SK-N-SH (cell line): ENCODE results near the gene DENND1C. TPM values are rescaled to one million over a fixed set of nuclear protein-coding genes. Genes with fewer than 3 reads are reported as not detected.
"Not testable (repeated sequence)": the region's sequence is repeated elsewhere in the genome, so short reads cannot be mapped to it uniquely, and the experiment has no call there.

ENCODE experiments used
- CTCF ChIA-PET: fragments of 300-600, 350-600 bp; formaldehyde crosslinking; extraction: SDS; loops from one replicate; lab custom pipeline; 2021; lab: Yijun Ruan, JAX
- POLR2A ChIA-PET: fragments of 350-600 bp; sonication (Branson Sonifier 250); formaldehyde crosslinking; extraction: SDS; loops from one replicate; lab custom pipeline; 2020; ENCODE audit warnings: antibody characterized with exemption, inconsistent platforms; lab: Yijun Ruan, JAX
- DNase-seq: peaks from one replicate; pipeline ENCODE4 v3.0.0; 2012
- H2AFZ ChIP-seq: fragments of 200-600 bp; sonication (generic); 2 replicates; pipeline ENCODE4 v1.8.1; 2016; ENCODE audit warnings: antibody characterized with exemption, mild to moderate bottlenecking, low read depth
- H3F3A ChIP-seq: fragments of 200-600 bp; sonication (generic); replicated peaks from 2 replicates; pipeline ENCODE3; 2016; ENCODE audit warnings: antibody characterized with exemption, mild to moderate bottlenecking; ENCODE audit not compliant: insufficient read depth
- H3K27ac ChIP-seq, 2 experiments: fragments of 200-500 bp in 1 of 2; fragments of 200-600 bp in 1 of 2; sonication (Bioruptor generic) in 1 of 2; sonication (generic), shearing (Covaris generic) in 1 of 2; 2 replicates each; pipeline versions ENCODE4 v1.5.1 to v1.6.1; 2014 to 2016; ENCODE audit warnings: low read depth in 2 of 2, inconsistent platforms in 1 of 2, low read length in 1 of 2, mild to moderate bottlenecking in 1 of 2, mixed read lengths in 1 of 2
- H3K27me3 ChIP-seq: fragments of 200-600 bp; sonication (generic), shearing (Covaris generic); 2 replicates; pipeline ENCODE4 v1.6.1; 2016; ENCODE audit warnings: mixed run types; ENCODE audit not compliant: insufficient read depth
- H3K36me3 ChIP-seq, 2 experiments: fragments of 200-500 bp in 1 of 2; fragments of 200-600 bp in 1 of 2; sonication (Bioruptor generic) in 1 of 2; sonication (generic) in 1 of 2; replicated peaks in 1 of 2; 2 replicates each; pipeline versions ENCODE3 to v1.5.1; 2014 to 2016; ENCODE audit warnings: low read length in 1 of 2, mild to moderate bottlenecking in 1 of 2; ENCODE audit not compliant: insufficient read depth in 2 of 2, control insufficient read depth in 1 of 2
- H3K4me1 ChIP-seq, 2 experiments: fragments of 200-500 bp in 1 of 2; fragments of 200-600 bp in 1 of 2; sonication (Bioruptor generic) in 1 of 2; sonication (generic), shearing (Covaris generic) in 1 of 2; 2 replicates each; pipeline versions ENCODE4 v1.5.1 to v1.6.1; 2014 to 2016; ENCODE audit warnings: low read depth in 1 of 2, low read length in 1 of 2, mixed run types in 1 of 2; ENCODE audit not compliant: insufficient read depth in 2 of 2, control insufficient read depth in 1 of 2
- H3K4me2 ChIP-seq: fragments of 200-600 bp; sonication (generic), shearing (Covaris generic); 2 replicates; pipeline ENCODE4 v1.6.1; 2017; ENCODE audit warnings: mixed run types
- H3K4me3 ChIP-seq, 2 experiments: fragments of 200-500 bp in 1 of 2; fragments of 200-600 bp in 1 of 2; sonication (Bioruptor generic) in 1 of 2; sonication (generic), shearing (Covaris generic) in 1 of 2; 2 replicates each; pipeline versions ENCODE4 v1.5.1 to v1.8.1; 2014 to 2016; ENCODE audit warnings: low read depth in 2 of 2, inconsistent platforms in 1 of 2, low read length in 1 of 2, mild to moderate bottlenecking in 1 of 2, mixed read lengths in 1 of 2, moderate library complexity in 1 of 2
- H3K79me2 ChIP-seq: fragments of 200-600 bp; sonication (generic); 2 replicates; pipeline ENCODE4 v1.8.1; 2017; ENCODE audit warnings: mild to moderate bottlenecking; ENCODE audit not compliant: insufficient read depth
- H3K9ac ChIP-seq: fragments of 200-600 bp; sonication (generic); 2 replicates; pipeline ENCODE4 v1.6.1; 2017; ENCODE audit warnings: mixed run types
- H3K9me2 ChIP-seq: fragments of 200-600 bp; sonication (generic); 2 replicates; pipeline ENCODE4 v1.6.1; 2017; ENCODE audit warnings: mixed run types
- H3K9me3 ChIP-seq: fragments of 200-600 bp; sonication (generic); 2 replicates; pipeline ENCODE4 v1.6.1; 2017; ENCODE audit warnings: mixed run types, mild to moderate bottlenecking, moderate library complexity
- H4K20me1 ChIP-seq: fragments of 200-600 bp; sonication (generic); 2 replicates; pipeline ENCODE4 v1.6.1; 2017; ENCODE audit warnings: mild to moderate bottlenecking, mixed run types; ENCODE audit not compliant: insufficient read depth
- CHD2 ChIP-seq: fragments of 150-350 bp; IDR thresholded peaks from 2 replicates; pipeline ENCODE4 v1.6.1; 2018; ENCODE audit warnings: low read length; ENCODE audit not compliant: partially characterized antibody
- ELF1 ChIP-seq: IDR thresholded peaks from 2 replicates; pipeline ENCODE4 v1.4.0; 2012
- EP300 ChIP-seq, 2 experiments: IDR thresholded peaks; 2 replicates each; pipeline versions ENCODE4 v1.4.0 to v1.6.1; 2012; ENCODE audit warnings: borderline replicate concordance in 1 of 2, low read depth in 1 of 2, low read length in 1 of 2
- FOSL2 ChIP-seq: IDR thresholded peaks from 2 replicates; pipeline ENCODE4 v1.4.0; 2012; ENCODE audit warnings: low read depth, mild to moderate bottlenecking, moderate library complexity, borderline replicate concordance
- FOXM1 ChIP-seq: IDR thresholded peaks from 2 replicates; pipeline ENCODE4 v1.4.0; 2012; ENCODE audit warnings: low read depth, mild to moderate bottlenecking
- GABPA ChIP-seq: IDR thresholded peaks from 2 replicates; pipeline ENCODE4 v1.4.0; 2012; ENCODE audit warnings: low read depth, mild to moderate bottlenecking
- GATA2 ChIP-seq: sonication (generic); formaldehyde crosslinking; IDR thresholded peaks from 2 replicates; pipeline ENCODE4 v1.5.0; 2020; ENCODE audit warnings: mild to moderate bottlenecking, missing genetic modification reagents
- IRF3 ChIP-seq: fragments of 150-350 bp; IDR thresholded peaks from 2 replicates; pipeline ENCODE4 v1.6.1; 2016; ENCODE audit warnings: mild to moderate bottlenecking, low read depth, low read length
- MAX ChIP-seq: IDR thresholded peaks from 2 replicates; pipeline ENCODE4 v1.4.0; 2012; ENCODE audit warnings: low read depth
- MXI1 ChIP-seq: IDR thresholded peaks from 2 replicates; pipeline ENCODE4 v1.6.1; 2012; ENCODE audit warnings: mild to moderate bottlenecking, low read depth, low read length, improper control_type of control experiment
- NRF1 ChIP-seq: IDR thresholded peaks from 2 replicates; pipeline ENCODE4 v1.6.1; 2012; ENCODE audit warnings: low read depth, mild to moderate bottlenecking, low read length
- RXRA ChIP-seq: IDR thresholded peaks from 2 replicates; pipeline ENCODE4 v1.4.0; 2012; ENCODE audit warnings: low read depth, mild to moderate bottlenecking, borderline replicate concordance
- SMC3 ChIP-seq: IDR thresholded peaks from 2 replicates; pipeline ENCODE4 v1.6.1; 2012; ENCODE audit warnings: low read depth, low read length, improper control_type of control experiment
- TAF1 ChIP-seq: IDR thresholded peaks from 2 replicates; pipeline ENCODE4 v1.6.1; 2012; ENCODE audit warnings: low read depth, mild to moderate bottlenecking, low read length, moderate library complexity, borderline replicate concordance
- TCF12 ChIP-seq: IDR thresholded peaks from 2 replicates; pipeline ENCODE4 v1.4.0; 2012
- TEAD4 ChIP-seq: IDR thresholded peaks from 2 replicates; pipeline ENCODE4 v1.4.0; 2012; ENCODE audit warnings: mild to moderate bottlenecking, borderline replicate concordance; ENCODE audit not compliant: insufficient read depth
- USF1 ChIP-seq: IDR thresholded peaks from 2 replicates; pipeline ENCODE4 v1.4.0; 2012; ENCODE audit warnings: low read depth, borderline replicate concordance
- USF2 ChIP-seq: fragments of 150-350 bp; IDR thresholded peaks from 2 replicates; pipeline ENCODE4 v1.6.1; 2017; ENCODE audit warnings: antibody characterized with exemption, low read length, low read depth, borderline replicate concordance
- WGBS: methylation state at CpG from one replicate; pipeline ENCODE4 v1.1.6; 2017; ENCODE audit warnings: low lambda C conversion rate; 5-methylcytosine and 5-hydroxymethylcytosine counted together
- polyA plus RNA-seq, 3 experiments: library from polyadenylated mRNA; depleted of rRNA; stranded (reverse); fragments of >200 nt; gene quantifications; 2 replicates each; pipeline ENCODE4 v1.2.3, GENCODE V29; 2012

Gene DENND1C
- polyA plus RNA-seq, 1 of the 3 experiments (the other 2 are of a cell fraction) = 0.05 TPM

- Histone ChIP-seq H3K9ac (no peak overlapping the region), H3F3A (peaks cover 6% of the 10 kb centered on the region), H3K4me3 (no peak overlapping the region), H4K20me1 (no peaks in the 10 kb centered on the region), H3K9me3 (no peaks in the 10 kb centered on the region), H3K79me2 (no peaks in the 10 kb centered on the region), H2AFZ (no peak overlapping the region), H3K36me3 (no peaks in the 10 kb centered on the region), H3K27ac (no peak overlapping the region), H3K4me2 (no peak overlapping the region), H3K4me1 (peaks cover 4 to 6% of the 10 kb centered on the region in 2 experiments; a peak in 2 of 4 replicates), H3K9me2 (no peaks in the 10 kb centered on the region), H3K27me3 (no peaks in the 10 kb centered on the region)
- WGBS = 43% methylated on average over 15 of the region's 20 CpGs
- DNase-seq = no peak
- TF ChIP-seq MAX (no peak), CHD2 (no peak), TCF12 (no peak), NRF1 (no peak), FOXM1 (no peak)
- POLR2A ChIA-PET = no interaction called here
- CTCF ChIA-PET = interaction anchor here (1.6 kb wide), 1 partner anchor 12 kb away, joined by 5 read pairs; no protein-coding TSS in a partner anchor
Measured at GRCh38 chr19:6429419-6430221, 52.0 kb downstream of the DENND1C start.

- WGBS = 65% methylated on average over 2 of the region's 2 CpGs
- H4K20me1 ChIP-seq, POLR2A ChIA-PET, H3K27ac ChIP-seq, H3F3A ChIP-seq, H3K4me1 ChIP-seq, H3K79me2 ChIP-seq, H3K9me2 ChIP-seq, H2AFZ ChIP-seq, H3K27me3 ChIP-seq, H3K4me2 ChIP-seq, H3K9me3 ChIP-seq, DNase-seq, H3K9ac ChIP-seq, CTCF ChIA-PET, H3K4me3 ChIP-seq, H3K36me3 ChIP-seq: not testable (repeated sequence)
Measured at GRCh38 chr19:6428692-6429418, 52.7 kb downstream of the DENND1C start.

GRCh38 chr19:6427131-6427530 lies 54.5 kb downstream of the DENND1C start:
- H3K4me1 ChIP-seq = peaks cover 10 to 15% of the 10 kb centered on the region in 2 experiments; a peak in 2 of 4 replicates
- no peak overlapping the region for H3K9ac ChIP-seq
- peaks cover 19% of the 10 kb centered on the region for H4K20me1 ChIP-seq
- no peaks in the 10 kb centered on the region for H3K9me2 ChIP-seq
- POLR2A ChIA-PET = no interaction called here
- no peak for DNase-seq
- H3K9me3 ChIP-seq = no peaks in the 10 kb centered on the region
- CTCF ChIA-PET = interaction anchor here (1.5 kb wide), 1 partner anchor 9 kb away, joined by 4 read pairs; no protein-coding TSS in a partner anchor
- peaks cover 6% of the 10 kb centered on the region for H3F3A ChIP-seq
- WGBS = 97% methylated on average over 6 of the region's 18 CpGs
- H3K36me3 ChIP-seq = peaks cover 0 to 4% of the 10 kb centered on the region in 2 experiments
- no peak overlapping the region for H3K4me2 ChIP-seq
- peaks cover 20% of the 10 kb centered on the region for H3K79me2 ChIP-seq
- H2AFZ ChIP-seq = no peak overlapping the region
- no peak overlapping the region for H3K27ac ChIP-seq
- no peaks in the 10 kb centered on the region for H3K27me3 ChIP-seq
- H3K4me3 ChIP-seq = no peak overlapping the region
- TF ChIP-seq RXRA (no peak), FOXM1 (no peak), SMC3 (no peak), USF2 (no peak), IRF3 (no peak), GABPA (no peak), ELF1 (no peak), EP300 (IDR thresholded peaks at IDR 0.05; ENCODE audit: borderline replicate concordance in 1 of 2, low read depth in 1 of 2, low read length in 1 of 2) (no peak), FOSL2 (no peak), MXI1 (no peak), TEAD4 (no peak), CHD2 (no peak), USF1 (no peak), TAF1 (no peak), GATA2 (CRISPR knock-in tag) (no peak)
